Neural progenitor cell (in vitro differentiated cells): Measurements from ENCODE around the gene USP7. TPM values are rescaled to one million over a fixed set of nuclear protein-coding genes. Genes with fewer than 3 reads are reported as not detected.
A peak's percentile ranks its signal among the peaks of the same experiment; 100 is the strongest.

Experiments
- DNase-seq: peaks from one replicate; pipeline ENCODE4 v3.0.0-alpha.2; 2016; ENCODE audit warnings: low spot score
- H2AFZ ChIP-seq: fragments of 200-600 bp; sonication (generic); replicated peaks from 2 replicates; pipeline ENCODE4 v1.6.1; 2016; ENCODE audit warnings: antibody characterized with exemption
- H3F3A ChIP-seq: fragments of 200-600 bp; sonication (generic); 2 replicates; pipeline ENCODE4 v1.6.1; 2016; ENCODE audit warnings: antibody characterized with exemption, low read depth
- H3K27ac ChIP-seq: fragments of 200-600 bp; sonication (generic); 2 replicates; pipeline ENCODE4 v1.5.1; 2016; ENCODE audit warnings: mild to moderate bottlenecking
- H3K27me3 ChIP-seq: fragments of 200-600 bp; sonication (generic); 2 replicates; pipeline ENCODE4 v1.6.1; 2016; ENCODE audit warnings: mild to moderate bottlenecking, moderate library complexity
- H3K36me3 ChIP-seq: fragments of 200-600 bp; sonication (generic); 2 replicates; pipeline ENCODE4 v1.5.1; 2016
- H3K4me1 ChIP-seq: fragments of 200-600 bp; sonication (generic); 2 replicates; pipeline ENCODE4 v1.6.1; 2016; ENCODE audit warnings: mixed run types
- H3K4me2 ChIP-seq: fragments of 200-600 bp; sonication (generic); 2 replicates; pipeline ENCODE4 v1.6.1; 2016
- H3K4me3 ChIP-seq: fragments of 200-600 bp; sonication (generic); 2 replicates; pipeline ENCODE4 v1.5.1; 2016
- H3K79me2 ChIP-seq: fragments of 200-600 bp; sonication (generic); 2 replicates; pipeline ENCODE4 v1.6.1; 2016; ENCODE audit warnings: low read depth
- H3K9ac ChIP-seq: fragments of 200-600 bp; sonication (generic); 2 replicates; pipeline ENCODE4 v1.6.1; 2016
- H3K9me3 ChIP-seq: fragments of 200-600 bp; sonication (generic); 2 replicates; pipeline ENCODE4 v1.5.1; 2016; ENCODE audit warnings: low read depth
- H4K20me1 ChIP-seq: fragments of 200-600 bp; sonication (generic); 2 replicates; pipeline ENCODE4 v1.6.1; 2016; ENCODE audit warnings: low read depth
- H3K27ac Mint-ChIP-seq: 3 replicates; pipeline ENCODE4 v1.8.0; 2021; ENCODE audit warnings: mixed read lengths
- H3K27me3 Mint-ChIP-seq: 2 replicates; pipeline ENCODE4 v1.8.0; 2022; ENCODE audit warnings: low read depth, mild to moderate bottlenecking, inconsistent platforms, moderate library complexity, mixed read lengths; ENCODE audit not compliant: insufficient read depth
- H3K36me3 Mint-ChIP-seq: 3 replicates; pipeline ENCODE4 v1.8.0; 2021; ENCODE audit warnings: mixed read lengths
- H3K4me1 Mint-ChIP-seq: 3 replicates; pipeline ENCODE4 v1.8.0; 2021; ENCODE audit warnings: mixed read lengths
- H3K4me3 Mint-ChIP-seq: 3 replicates; pipeline ENCODE4 v1.8.0; 2021; ENCODE audit warnings: mild to moderate bottlenecking, moderate library complexity, mixed read lengths
- H3K9me3 Mint-ChIP-seq: 3 replicates; pipeline ENCODE4 v1.8.0; 2020; ENCODE audit warnings: mixed read lengths
- CTCF ChIP-seq: fragments of 200-600 bp; sonication (generic); IDR thresholded peaks from 2 replicates; pipeline ENCODE4 v1.5.1; 2017; ENCODE audit warnings: antibody characterized with exemption, mild to moderate bottlenecking
- EZH2 ChIP-seq: fragments of 200-600 bp; sonication (generic); IDR thresholded peaks from 2 replicates; pipeline ENCODE4 v1.6.1; 2017; ENCODE audit warnings: antibody characterized with exemption, mild to moderate bottlenecking, moderate library complexity
- EZH2phosphoT487 ChIP-seq: fragments of 200-600 bp; sonication (generic); IDR thresholded peaks from 2 replicates; pipeline ENCODE4 v1.6.1; 2017; ENCODE audit warnings: antibody characterized with exemption
- total RNA-seq: library from RNA; depleted of rRNA; stranded (reverse); fragments of >200 nt; gene quantifications from 2 replicates; pipeline ENCODE4 v1.2.3, GENCODE V29; 2015; ENCODE audit warnings: low replicate concordance

USP7 gene
- total RNA-seq, 1 donor from 2014 or later, result 90.3 TPM

- Histone ChIP-seq H3K27ac (peak overlapping the region; percentile 31), H4K20me1 (peaks cover 71% of the 10 kb centered on the region)
- TF ChIP-seq EZH2phosphoT487 (no peak), CTCF (no peak), EZH2 (no peak)
Observed at GRCh38 chr16:8960788-8961109, 3.0 kb downstream of the USP7 start.

DNA sequence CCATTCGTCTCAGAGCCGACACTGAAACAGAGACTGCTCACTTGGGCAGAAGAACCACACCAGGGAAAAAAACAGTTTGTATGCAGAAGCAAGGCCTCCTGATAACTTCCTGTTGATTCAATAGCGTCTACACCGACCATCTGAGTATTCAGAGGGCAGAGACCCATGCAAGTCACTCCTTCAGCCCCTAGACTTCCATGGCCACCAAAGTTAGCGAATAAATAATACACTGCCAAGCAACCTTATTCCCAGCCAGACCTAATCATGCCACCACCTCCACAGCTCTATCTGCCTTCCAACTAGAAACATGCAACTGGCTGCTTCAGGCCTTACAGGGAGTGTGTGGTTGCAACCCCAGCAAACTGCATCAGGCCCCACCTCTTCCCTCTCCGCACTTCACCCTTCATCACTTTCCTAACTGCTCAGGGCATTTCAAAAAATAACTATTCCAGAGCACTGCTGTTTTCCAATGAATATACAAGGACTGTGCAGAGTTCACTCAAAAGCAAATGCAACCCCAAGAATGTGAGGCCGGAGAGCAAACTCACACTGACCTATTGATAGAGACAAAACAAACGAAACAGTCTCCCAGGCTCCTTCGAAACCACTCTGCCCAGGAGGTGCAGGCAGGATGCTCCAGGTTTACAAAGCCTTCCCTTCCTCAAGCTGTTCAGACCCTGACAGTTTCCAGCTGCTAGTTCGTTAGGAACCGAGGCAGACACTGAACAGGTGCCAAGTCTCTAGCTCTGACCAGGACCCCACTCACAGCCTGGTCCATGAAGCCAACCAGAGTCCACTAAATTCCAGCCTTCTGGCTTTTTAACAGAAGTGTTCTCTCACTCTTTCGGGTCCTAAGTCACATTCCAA lies 3.6 kb downstream of the USP7 start:
- peak overlapping the region; percentile 38 for H3K4me3 Mint-ChIP-seq
- peaks cover 80% of the 10 kb centered on the region for H3K79me2 ChIP-seq
- peaks cover 52% of the 10 kb centered on the region for H3K4me1 ChIP-seq
- peak overlapping the region; percentile 31 for H3K27ac ChIP-seq
- H3K27me3 ChIP-seq, result peaks cover 12% of the 10 kb centered on the region
- H3K4me2 ChIP-seq, result peak overlapping the region; percentile 89
- H2AFZ ChIP-seq, result no peak overlapping the region
- DNase-seq, result peak; percentile 50
- H3K9ac ChIP-seq, result no peak overlapping the region
- H3K9me3 Mint-ChIP-seq, result no peaks in the 10 kb centered on the region
- H3K9me3 ChIP-seq, result no peaks in the 10 kb centered on the region
- H3K27ac Mint-ChIP-seq, result peak overlapping the region; percentile 30
- no peak for TF ChIP-seq CTCF
- TF ChIP-seq EZH2phosphoT487, result no peak
- TF ChIP-seq EZH2, result no peak
- H4K20me1 ChIP-seq, result peaks cover 77% of the 10 kb centered on the region
- H3K27me3 Mint-ChIP-seq, result peaks cover 7% of the 10 kb centered on the region
- H3K4me1 Mint-ChIP-seq, result peaks cover 67% of the 10 kb centered on the region
- peaks cover 27% of the 10 kb centered on the region for H3F3A ChIP-seq
- peaks cover 5% of the 10 kb centered on the region for H3K36me3 Mint-ChIP-seq
- H3K36me3 ChIP-seq, result no peaks in the 10 kb centered on the region
- H3K4me3 ChIP-seq, result peak overlapping the region; percentile 13

More at GRCh38 chr16:8960788-8961109, 3.0 kb downstream of the USP7 start:
- no peak for DNase-seq
- H3K36me3 Mint-ChIP-seq, result peaks cover 5% of the 10 kb centered on the region
- peaks cover 7% of the 10 kb centered on the region for H3K27me3 Mint-ChIP-seq
- H3K4me1 ChIP-seq, result peaks cover 52% of the 10 kb centered on the region
- peaks cover 18% of the 10 kb centered on the region for H3K27me3 ChIP-seq
- peak overlapping the region; percentile 89 for H3K4me2 ChIP-seq
- H3K9me3 Mint-ChIP-seq, result no peaks in the 10 kb centered on the region
- H3K27ac Mint-ChIP-seq, result peak overlapping the region; percentile 30
- H3K36me3 ChIP-seq, result no peaks in the 10 kb centered on the region
- peak overlapping the region; percentile 13 for H3K4me3 ChIP-seq
- peaks cover 65% of the 10 kb centered on the region for H3K4me1 Mint-ChIP-seq
- H3F3A ChIP-seq, result peaks cover 27% of the 10 kb centered on the region
- peak overlapping the region; percentile 96 for H3K4me3 Mint-ChIP-seq
- H3K9ac ChIP-seq, result no peak overlapping the region
- peaks cover 74% of the 10 kb centered on the region for H3K79me2 ChIP-seq
- H3K9me3 ChIP-seq, result no peaks in the 10 kb centered on the region
- no peak overlapping the region for H2AFZ ChIP-seq

DNA sequence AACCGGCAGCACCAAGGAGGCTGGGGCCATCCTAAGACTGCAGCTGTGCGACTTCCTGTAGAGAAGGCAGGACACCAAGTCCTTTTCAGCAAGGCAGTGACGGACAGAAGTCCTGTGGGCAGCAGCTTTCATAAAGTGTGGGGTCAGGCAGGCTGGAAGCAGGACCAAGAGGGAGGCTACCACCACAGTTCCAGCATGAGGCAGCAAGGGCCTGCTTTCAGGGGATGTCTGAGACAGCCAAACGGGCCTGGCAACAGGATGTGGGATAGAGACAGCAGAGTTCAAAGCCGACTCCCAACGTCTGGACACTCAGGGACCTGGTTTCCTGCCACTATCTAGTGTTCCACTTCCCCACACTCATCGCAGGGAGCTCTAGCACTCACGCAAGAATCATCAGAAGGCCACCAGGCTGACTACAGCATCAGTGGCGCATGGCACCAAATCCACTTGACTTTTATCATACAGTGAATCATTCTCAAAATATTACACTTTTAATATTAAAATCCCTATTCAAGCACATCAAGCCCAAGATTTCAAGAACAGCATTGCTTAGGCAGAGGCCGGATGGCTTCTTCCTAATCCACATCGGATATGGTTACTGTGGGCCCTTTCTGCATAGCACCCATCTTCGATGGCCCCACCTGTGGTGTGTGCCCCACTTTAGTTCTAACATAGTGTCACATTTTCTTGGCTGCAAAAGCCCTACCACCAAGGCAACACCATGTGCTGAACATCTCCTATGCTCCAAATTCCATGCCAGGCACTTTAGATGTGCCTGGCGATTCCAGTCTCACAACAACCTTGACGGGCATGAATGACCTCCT lies 5.2 kb downstream of the USP7 start:
- peak; percentile 32 for DNase-seq
- Histone ChIP-seq H3K36me3 (no peaks in the 10 kb centered on the region), H3K4me3 (no peak overlapping the region), H4K20me1 (peaks cover 88% of the 10 kb centered on the region), H3K9me3 (no peaks in the 10 kb centered on the region), H3K4me1 (peaks cover 52% of the 10 kb centered on the region), H3K27ac (no peak overlapping the region), H3K79me2 (peaks cover 92% of the 10 kb centered on the region), H3F3A (peaks cover 23% of the 10 kb centered on the region), H3K9ac (no peak overlapping the region), H2AFZ (no peak overlapping the region), H3K4me2 (peak overlapping the region; percentile 16), H3K27me3 (no peaks in the 10 kb centered on the region)
- no peaks in the 10 kb centered on the region for H3K9me3 Mint-ChIP-seq
- peaks cover 7% of the 10 kb centered on the region for H3K27me3 Mint-ChIP-seq
- H3K4me3 Mint-ChIP-seq, result no peak overlapping the region
- peaks cover 5% of the 10 kb centered on the region for H3K36me3 Mint-ChIP-seq
- peaks cover 75% of the 10 kb centered on the region for H3K4me1 Mint-ChIP-seq
- no peak overlapping the region for H3K27ac Mint-ChIP-seq
- no peak for TF ChIP-seq CTCF
- no peak for TF ChIP-seq EZH2phosphoT487
- TF ChIP-seq EZH2, result no peak
